RPMI8226 (cell line): ENCODE results near the gene BHLHE41.

ENCODE experiments used
- DNase-seq: peaks from one replicate; pipeline ENCODE4 v3.0.0-alpha.2; 2015

BHLHE41 gene

GRCh38 chr12:26124446-26125399 lies at the start of gene BHLHE41:
Gene BHLHE41, minus strand, starts transcription at chr12:26125037. Its CDS starts 258 bp downstream, at chr12:26124779.
- DNase-seq, result peak; percentile 85

GRCh38 chr12:26172946-26173552 lies 48.2 kb upstream of the BHLHE41 start:
- no peak for DNase-seq

GRCh38 chr12:26172539-26172938 lies 47.7 kb upstream of the BHLHE41 start:
- DNase-seq, result no peak

GRCh38 chr12:26172013-26172412 lies 47.2 kb upstream of the BHLHE41 start:
- DNase-seq, result no peak

- no peak for DNase-seq
These were observed 39.3 kb upstream of the BHLHE41 start for GRCh38 chr12:26164118-26164517.

GRCh38 chr12:26162905-26163304 lies 38.1 kb upstream of the BHLHE41 start:
- no peak for DNase-seq

GRCh38 chr12:26162174-26162573 lies 37.3 kb upstream of the BHLHE41 start:
- DNase-seq, result no peak

GRCh38 chr12:26158078-26158764 lies 33.4 kb upstream of the BHLHE41 start:
- DNase-seq, result peak; percentile 62

- DNase-seq, result no peak
These were observed 32.2 kb upstream of the BHLHE41 start for GRCh38 chr12:26157001-26157400.

- peak; percentile 89 for DNase-seq
These were observed 31.5 kb upstream of the BHLHE41 start for GRCh38 chr12:26156201-26156871.

GRCh38 chr12:26153421-26154154 lies 28.8 kb upstream of the BHLHE41 start:
- no peak for DNase-seq

- DNase-seq, result no peak
These were observed 27.8 kb upstream of the BHLHE41 start for GRCh38 chr12:26152507-26153102.

- no peak for DNase-seq
These were observed 26.1 kb upstream of the BHLHE41 start for GRCh38 chr12:26150736-26151450.

- DNase-seq, result no peak
These were observed 25.2 kb upstream of the BHLHE41 start for GRCh38 chr12:26149968-26150500.

- no peak for DNase-seq
These were observed 23.5 kb upstream of the BHLHE41 start for GRCh38 chr12:26148291-26148690.

- DNase-seq, result no peak
These were observed 18.5 kb upstream of the BHLHE41 start for GRCh38 chr12:26143291-26143690.

GRCh38 chr12:26138860-26139259 lies 14.0 kb upstream of the BHLHE41 start:
- no peak for DNase-seq

- DNase-seq, result no peak
These were observed 11.9 kb upstream of the BHLHE41 start for GRCh38 chr12:26136688-26137087.

- DNase-seq, result no peak
These were observed 10.7 kb upstream of the BHLHE41 start for GRCh38 chr12:26135571-26135970.

- peak; percentile 51 for DNase-seq
These were observed 10.2 kb upstream of the BHLHE41 start for GRCh38 chr12:26135010-26135420.

- DNase-seq, result no peak
These were observed 9.7 kb upstream of the BHLHE41 start for GRCh38 chr12:26134540-26134939.
